Hepatocyte (in vitro differentiated cells): Measurements from ENCODE around the gene NDUFS5. TPM values are rescaled to one million over a fixed set of nuclear protein-coding genes. Genes with fewer than 3 reads are reported as not detected.
"Not testable (repeated sequence)": the region's sequence is repeated elsewhere in the genome, so short reads cannot be mapped to it uniquely, and the experiment has no call there.

Experiments used
- DNase-seq: peaks from one replicate; pipeline ENCODE4 v3.0.0-alpha.2; 2016; ENCODE audit warnings: low spot score
- H2AFZ ChIP-seq: fragments of 200-600 bp; sonication (generic); 2 replicates; pipeline ENCODE4 v1.6.0; 2016; ENCODE audit warnings: antibody characterized with exemption, mild to moderate bottlenecking
- H3K27ac ChIP-seq: fragments of 200-600 bp; sonication (generic); 2 replicates; pipeline ENCODE4 v1.5.1; 2016; ENCODE audit warnings: mild to moderate bottlenecking
- H3K27me3 ChIP-seq: fragments of 200-600 bp; sonication (generic); 2 replicates; pipeline ENCODE4 v1.6.1; 2016
- H3K36me3 ChIP-seq: fragments of 200-600 bp; sonication (generic); replicated peaks from 2 replicates; pipeline ENCODE4 v1.5.1; 2016; ENCODE audit warnings: low read depth; ENCODE audit not compliant: insufficient read depth
- H3K4me1 ChIP-seq: fragments of 200-600 bp; sonication (generic); 2 replicates; pipeline ENCODE4 v1.5.1; 2016; ENCODE audit warnings: mild to moderate bottlenecking, moderate library complexity; ENCODE audit not compliant: insufficient read depth
- H3K4me2 ChIP-seq: fragments of 200-600 bp; sonication (generic); 2 replicates; pipeline ENCODE4 v1.6.0; 2016
- H3K4me3 ChIP-seq: fragments of 200-600 bp; sonication (generic); 2 replicates; pipeline ENCODE4 v1.5.1; 2016; ENCODE audit warnings: mild to moderate bottlenecking
- H3K79me2 ChIP-seq: fragments of 200-600 bp; sonication (generic); 2 replicates; pipeline ENCODE4 v1.6.0; 2017; ENCODE audit warnings: mild to moderate bottlenecking
- H3K9me2 ChIP-seq: fragments of 200-600 bp; sonication (generic); replicated peaks from 2 replicates; pipeline ENCODE4 v1.6.0; 2017; ENCODE audit warnings: mild to moderate bottlenecking; ENCODE audit not compliant: insufficient read depth
- H3K9me3 ChIP-seq: fragments of 200-600 bp; sonication (generic); 2 replicates; pipeline ENCODE4 v1.5.1; 2016; ENCODE audit warnings: low read depth, mild to moderate bottlenecking
- H4K20me1 ChIP-seq: fragments of 200-600 bp; sonication (generic); 2 replicates; pipeline ENCODE4 v1.6.0; 2016; ENCODE audit warnings: mild to moderate bottlenecking; ENCODE audit not compliant: insufficient read depth, poor library complexity, severe bottlenecking
- EZH2 ChIP-seq: fragments of 200-600 bp; sonication (generic); IDR thresholded peaks from 2 replicates; pipeline ENCODE4 v1.6.1; 2016; ENCODE audit warnings: antibody characterized with exemption, mild to moderate bottlenecking, borderline replicate concordance
- EZH2phosphoT487 ChIP-seq: fragments of 200-600 bp; sonication (generic); IDR thresholded peaks from one replicate; pipeline ENCODE4 v1.6.1; 2018; ENCODE audit warnings: antibody characterized with exemption, mild to moderate bottlenecking, low read depth, moderate library complexity; ENCODE audit not compliant: unreplicated experiment, severe bottlenecking
- WGBS: methylation state at CpG from one replicate; pipeline ENCODE4 v1.1.6; 2016; ENCODE audit warnings: low lambda C conversion rate; ENCODE audit errors: missing lambda C conversion rate; 5-methylcytosine and 5-hydroxymethylcytosine counted together
- polyA plus RNA-seq: library from polyadenylated mRNA; unstranded; fragments of >200 nt; fragmentation: Nextera tagmentation; extraction: Ambion mirVana; gene quantifications from 2 replicates; pipeline ENCODE4 v1.2.1, GENCODE V29; 2016
- total RNA-seq: library from RNA; depleted of rRNA; stranded (reverse); fragments of >200 nt; gene quantifications from 2 replicates; pipeline ENCODE4 v1.2.3, GENCODE V29; 2014
- TF ChIP-seq, protein P1 (sequence below): fragments of 200-600 bp; sonication (generic); IDR thresholded peaks from 2 replicates; pipeline ENCODE4 v1.5.1; 2016; ENCODE audit warnings: antibody characterized with exemption, mild to moderate bottlenecking; ENCODE audit not compliant: poor library complexity

The NDUFS5 gene
- total and polyA plus RNA-seq, 2 experiments from 2014 or later: 449 to 547 TPM

GRCh38 chr1:39016604-39017171 lies 9.5 kb upstream of the NDUFS5 start:
- DNase-seq: no peak
- no peak for TF ChIP-seq EZH2
- TF ChIP-seq EZH2phosphoT487: no peak
- TF ChIP-seq, protein P1, sequence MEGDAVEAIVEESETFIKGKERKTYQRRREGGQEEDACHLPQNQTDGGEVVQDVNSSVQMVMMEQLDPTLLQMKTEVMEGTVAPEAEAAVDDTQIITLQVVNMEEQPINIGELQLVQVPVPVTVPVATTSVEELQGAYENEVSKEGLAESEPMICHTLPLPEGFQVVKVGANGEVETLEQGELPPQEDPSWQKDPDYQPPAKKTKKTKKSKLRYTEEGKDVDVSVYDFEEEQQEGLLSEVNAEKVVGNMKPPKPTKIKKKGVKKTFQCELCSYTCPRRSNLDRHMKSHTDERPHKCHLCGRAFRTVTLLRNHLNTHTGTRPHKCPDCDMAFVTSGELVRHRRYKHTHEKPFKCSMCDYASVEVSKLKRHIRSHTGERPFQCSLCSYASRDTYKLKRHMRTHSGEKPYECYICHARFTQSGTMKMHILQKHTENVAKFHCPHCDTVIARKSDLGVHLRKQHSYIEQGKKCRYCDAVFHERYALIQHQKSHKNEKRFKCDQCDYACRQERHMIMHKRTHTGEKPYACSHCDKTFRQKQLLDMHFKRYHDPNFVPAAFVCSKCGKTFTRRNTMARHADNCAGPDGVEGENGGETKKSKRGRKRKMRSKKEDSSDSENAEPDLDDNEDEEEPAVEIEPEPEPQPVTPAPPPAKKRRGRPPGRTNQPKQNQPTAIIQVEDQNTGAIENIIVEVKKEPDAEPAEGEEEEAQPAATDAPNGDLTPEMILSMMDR: no peak
- WGBS: 58% methylated on average over 10 of the region's 10 CpGs
- Histone ChIP-seq H3K79me2 (no peaks in the 10 kb centered on the region), H3K9me3 (no peaks in the 10 kb centered on the region), H3K9me2 (no peaks in the 10 kb centered on the region), H3K36me3 (no peaks in the 10 kb centered on the region), H3K4me2 (no peak overlapping the region), H3K4me1 (no peaks in the 10 kb centered on the region), H2AFZ (no peak overlapping the region), H3K27ac (no peak overlapping the region), H3K4me3 (no peak overlapping the region), H3K27me3 (no peaks in the 10 kb centered on the region), H4K20me1 (no peaks in the 10 kb centered on the region)

GRCh38 chr1:39017266-39017665 lies 8.9 kb upstream of the NDUFS5 start:
- 64% methylated on average over 5 of the region's 5 CpGs for WGBS
- H3K9me2 ChIP-seq: no peaks in the 10 kb centered on the region

DNA sequence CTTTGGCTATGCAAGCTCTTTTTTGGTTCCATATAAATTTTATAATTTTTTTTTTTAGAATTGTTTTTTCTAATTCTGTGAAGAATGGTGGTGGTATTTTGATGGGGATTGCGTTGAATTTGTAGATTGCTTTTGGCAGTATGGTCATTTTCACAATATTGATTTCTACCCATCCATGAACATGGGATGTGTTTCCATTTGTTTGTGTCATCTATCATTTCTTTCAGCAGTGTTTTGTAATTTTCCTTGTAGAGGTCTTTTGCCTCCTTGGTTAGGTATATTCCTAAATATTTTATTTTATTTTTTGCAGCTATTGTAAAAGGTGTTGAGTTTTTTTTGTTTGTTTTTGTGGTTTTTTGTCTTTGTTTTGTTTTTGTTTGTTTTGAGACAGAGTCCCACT lies 5.7 kb upstream of the NDUFS5 start:
- not testable (repeated sequence) for H3K4me1 ChIP-seq, H3K36me3 ChIP-seq, H3K4me3 ChIP-seq, H3K27me3 ChIP-seq, H3K79me2 ChIP-seq, H3K27ac ChIP-seq, H3K9me3 ChIP-seq, H3K4me2 ChIP-seq, H4K20me1 ChIP-seq, H3K9me2 ChIP-seq, H2AFZ ChIP-seq, DNase-seq
- WGBS: 94% methylated on average over 1 of the region's 1 CpG

More at GRCh38 chr1:39017266-39017665, 8.9 kb upstream of the NDUFS5 start:
- TF ChIP-seq, protein P1: no peak
- no peak for TF ChIP-seq EZH2phosphoT487
- no peaks in the 10 kb centered on the region for H3K27me3 ChIP-seq
- no peaks in the 10 kb centered on the region for H3K4me1 ChIP-seq
- no peaks in the 10 kb centered on the region for H4K20me1 ChIP-seq
- no peaks in the 10 kb centered on the region for H3K9me3 ChIP-seq
- H3K79me2 ChIP-seq: no peaks in the 10 kb centered on the region
- no peak for DNase-seq
- no peak overlapping the region for H3K4me3 ChIP-seq
- H3K4me2 ChIP-seq: no peak overlapping the region
- H2AFZ ChIP-seq: no peak overlapping the region
- no peak overlapping the region for H3K27ac ChIP-seq
- no peaks in the 10 kb centered on the region for H3K36me3 ChIP-seq

DNA sequence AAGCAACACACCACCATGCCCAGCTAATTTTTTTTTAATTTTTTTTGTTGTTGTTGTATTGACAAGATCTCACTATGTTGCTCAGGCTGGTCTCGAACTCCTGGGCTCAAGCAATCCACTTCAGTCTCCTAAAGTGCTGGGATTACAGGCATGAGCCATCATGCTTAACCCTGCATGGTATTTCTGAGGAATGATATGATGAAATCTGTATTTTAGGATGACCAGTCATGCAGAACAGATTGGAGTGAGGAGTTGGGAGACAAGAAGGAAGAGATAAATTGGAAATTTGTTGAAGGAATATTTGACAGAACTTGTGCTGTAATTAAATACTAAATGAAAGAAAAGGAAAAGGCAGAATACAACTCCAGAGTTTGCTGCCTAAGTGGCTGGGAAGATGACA lies 4.7 kb upstream of the NDUFS5 start:
- no peak overlapping the region for H2AFZ ChIP-seq
- 72% methylated on average over 1 of the region's 1 CpG for WGBS
- H3K79me2 ChIP-seq: peaks cover 4% of the 10 kb centered on the region

More for the DNA sequence above, 4.7 kb upstream of the NDUFS5 start:
- H3K4me1 ChIP-seq: peaks cover 5% of the 10 kb centered on the region
- H3K27me3 ChIP-seq: no peaks in the 10 kb centered on the region
- H3K4me3 ChIP-seq: no peak overlapping the region
- H3K9me3 ChIP-seq: no peaks in the 10 kb centered on the region
- DNase-seq: no peak
- H3K36me3 ChIP-seq: no peaks in the 10 kb centered on the region
- no peak overlapping the region for H3K27ac ChIP-seq
- TF ChIP-seq EZH2: no peak
- TF ChIP-seq EZH2phosphoT487: no peak
- TF ChIP-seq, protein P1: no peak
- H3K9me2 ChIP-seq: no peaks in the 10 kb centered on the region
- no peak overlapping the region for H3K4me2 ChIP-seq
- H4K20me1 ChIP-seq: no peaks in the 10 kb centered on the region
